Skin of body (tissue), 2 donors: Measurements from ENCODE around the gene ADPRS. TPM values are rescaled to one million over a fixed set of nuclear protein-coding genes. Genes with fewer than 3 reads are reported as not detected.

Experiments
- DNase-seq: peaks from one replicate; lab custom pipeline; 2025; lab: John Stamatoyannopoulos, UW
- total RNA-seq: library from RNA; depleted of rRNA; stranded (reverse); fragments of >200 nt; gene quantifications from one replicate; pipeline ENCODE4 v1.2.3, GENCODE V29; 2014

ADPRS gene
- total RNA-seq, 1 donor from 2014 or later = 17.8 TPM

- DNase-seq = no peak
These were observed 1.2 kb upstream of the ADPRS start for GRCh38 chr1:36087233-36088123.

GRCh38 chr1:36088265-36088576 is 471 bp upstream of the ADPRS start:
- DNase-seq = no peak

GRCh38 chr1:36089393-36090121 is 865 bp downstream of the ADPRS start:
- DNase-seq = no peak

GRCh38 chr1:36091141-36091540 is 2.4 kb downstream of the ADPRS start:
- DNase-seq = no peak

GRCh38 chr1:36091698-36092097 is 3.0 kb downstream of the ADPRS start:
- no peak for DNase-seq

- DNase-seq = no peak
These were observed 3.6 kb downstream of the ADPRS start for GRCh38 chr1:36092166-36092797.

GRCh38 chr1:36092798-36093185 is 4.1 kb downstream of the ADPRS start:
- no peak for DNase-seq

GRCh38 chr1:36093226-36093625 is 4.5 kb downstream of the ADPRS start:
- no peak for DNase-seq

GRCh38 chr1:36093929-36094328 is 5.2 kb downstream of the ADPRS start:
- no peak for DNase-seq

GRCh38 chr1:36094621-36095061 is 5.9 kb downstream of the ADPRS start:
- DNase-seq = no peak

GRCh38 chr1:36095760-36096405 is 7.2 kb downstream of the ADPRS start:
- DNase-seq = no peak

GRCh38 chr1:36096500-36097432 is 8.1 kb downstream of the ADPRS start:
- no peak for DNase-seq

GRCh38 chr1:36097693-36098585 is 9.2 kb downstream of the ADPRS start:
- no peak for DNase-seq

GRCh38 chr1:36098650-36099365 is 10.1 kb downstream of the ADPRS start:
- DNase-seq = no peak

- peak; percentile 38 for DNase-seq
These were observed 11.1 kb downstream of the ADPRS start for GRCh38 chr1:36099681-36100341.

GRCh38 chr1:36100376-36100775 is 11.7 kb downstream of the ADPRS start:
- DNase-seq = no peak

GRCh38 chr1:36101546-36101945 is 12.9 kb downstream of the ADPRS start:
- no peak for DNase-seq

GRCh38 chr1:36106269-36106668 is 17.6 kb downstream of the ADPRS start:
- no peak for DNase-seq
